ENCODE measurements around the gene IRX2. TPM values are rescaled to one million over a fixed set of nuclear protein-coding genes. Genes with fewer than 3 reads are reported as not detected.
A peak's percentile ranks its signal among the peaks of the same experiment; 100 is the strongest.

IRX2 gene
- total RNA-seq, 2 donors from 2014 or later, result not detected

DNA sequence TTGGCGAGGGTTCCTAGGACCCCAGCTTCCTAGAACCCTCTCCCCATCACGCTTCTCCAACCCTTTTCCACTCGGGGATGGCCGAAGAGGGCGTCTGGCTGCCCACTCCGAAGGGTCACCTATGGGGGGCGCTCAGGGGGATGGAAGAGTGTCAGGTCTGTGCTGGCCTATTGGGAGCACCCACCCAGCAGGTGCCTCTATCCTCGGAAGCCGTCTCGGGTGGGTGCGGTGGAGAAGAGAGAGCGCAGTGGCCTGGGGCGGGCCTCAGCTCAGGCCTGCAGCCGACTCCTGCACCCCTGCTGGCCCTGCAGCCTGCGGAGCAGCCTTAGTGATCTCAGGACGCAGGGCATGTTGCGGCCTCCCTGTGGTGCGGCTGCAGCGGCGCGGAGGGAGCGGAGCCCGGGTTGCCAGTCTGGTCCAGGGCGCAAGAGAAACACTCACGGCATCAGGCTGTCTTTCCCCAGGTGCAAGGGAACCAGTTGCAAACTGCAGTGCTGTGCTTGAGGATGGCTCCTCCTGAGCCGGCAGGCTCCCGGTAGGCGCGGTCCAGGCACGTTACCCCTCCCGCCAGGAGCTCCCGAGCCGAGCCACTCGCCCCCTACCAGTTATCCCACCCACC is 1.5 kb upstream of the IRX2 start:
- H3K27me3 Mint-ChIP-seq, result peaks cover 30 to 50% of the 10 kb centered on the region in 2 donors

DNA sequence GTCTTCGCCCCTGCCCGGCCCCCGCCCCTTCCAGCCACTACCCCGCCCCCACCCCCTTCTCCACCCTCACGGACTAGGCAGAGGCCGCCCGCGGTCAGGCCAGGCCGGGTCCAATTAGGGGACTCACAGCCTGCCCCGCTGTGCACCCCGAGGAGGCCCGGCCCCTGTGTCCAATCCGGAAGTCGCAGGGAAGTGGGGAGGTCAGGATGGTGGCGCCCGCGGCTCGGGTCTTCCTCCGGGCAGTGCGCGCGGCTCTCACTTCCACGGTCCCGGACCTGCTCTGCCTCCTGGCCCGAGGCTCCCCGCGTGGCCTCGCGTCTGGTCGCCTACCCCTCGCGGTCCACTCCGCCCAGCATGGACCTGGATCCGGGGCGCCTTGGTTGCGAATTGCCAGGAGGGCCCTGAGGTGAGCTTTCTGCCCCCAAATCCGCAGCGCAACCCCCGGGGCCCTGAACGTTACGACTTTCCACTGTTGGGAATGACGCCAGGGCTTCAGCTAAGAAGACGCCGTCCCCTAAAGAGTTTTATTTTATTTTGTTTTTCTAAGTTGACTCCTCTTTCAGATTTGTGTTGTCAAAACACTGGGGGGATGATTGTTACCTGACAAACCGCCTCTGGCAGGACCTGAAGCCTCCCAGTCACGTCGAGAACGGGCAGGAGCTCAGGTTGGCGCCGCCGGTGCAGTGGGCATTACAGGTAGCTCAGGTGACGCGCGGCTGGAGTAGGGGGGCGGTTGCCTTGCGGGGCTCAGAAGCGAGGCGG is 763 bp upstream of the IRX2 start:
- Mint-ChIP-seq H3K27ac (no peak overlapping the region), H3K36me3 (peaks cover 5% of the 10 kb centered on the region), H3K27me3 (peaks cover 25 to 45% of the 10 kb centered on the region in 2 donors), H3K4me3 (no peak overlapping the region), H3K9me3 (no peaks in the 10 kb centered on the region), H3K4me1 (ENCODE audit: low read depth in 2 of 2) (peaks cover 0 to 5% of the 10 kb centered on the region in 2 donors)
- ATAC-seq, result peak in 1 of 2 donors; percentile 3
- DNase-seq (ENCODE audit: low spot score), result no peak

More for the DNA sequence above, 1.5 kb upstream of the IRX2 start:
- Mint-ChIP-seq H3K4me1 (ENCODE audit: low read depth in 2 of 2) (peaks cover 0 to 5% of the 10 kb centered on the region in 2 donors), H3K36me3 (peaks cover 5% of the 10 kb centered on the region), H3K4me3 (no peak overlapping the region), H3K27ac (no peak overlapping the region), H3K9me3 (no peaks in the 10 kb centered on the region)
- DNase-seq (ENCODE audit: low spot score), result no peak
- ATAC-seq, result no peak

DNA sequence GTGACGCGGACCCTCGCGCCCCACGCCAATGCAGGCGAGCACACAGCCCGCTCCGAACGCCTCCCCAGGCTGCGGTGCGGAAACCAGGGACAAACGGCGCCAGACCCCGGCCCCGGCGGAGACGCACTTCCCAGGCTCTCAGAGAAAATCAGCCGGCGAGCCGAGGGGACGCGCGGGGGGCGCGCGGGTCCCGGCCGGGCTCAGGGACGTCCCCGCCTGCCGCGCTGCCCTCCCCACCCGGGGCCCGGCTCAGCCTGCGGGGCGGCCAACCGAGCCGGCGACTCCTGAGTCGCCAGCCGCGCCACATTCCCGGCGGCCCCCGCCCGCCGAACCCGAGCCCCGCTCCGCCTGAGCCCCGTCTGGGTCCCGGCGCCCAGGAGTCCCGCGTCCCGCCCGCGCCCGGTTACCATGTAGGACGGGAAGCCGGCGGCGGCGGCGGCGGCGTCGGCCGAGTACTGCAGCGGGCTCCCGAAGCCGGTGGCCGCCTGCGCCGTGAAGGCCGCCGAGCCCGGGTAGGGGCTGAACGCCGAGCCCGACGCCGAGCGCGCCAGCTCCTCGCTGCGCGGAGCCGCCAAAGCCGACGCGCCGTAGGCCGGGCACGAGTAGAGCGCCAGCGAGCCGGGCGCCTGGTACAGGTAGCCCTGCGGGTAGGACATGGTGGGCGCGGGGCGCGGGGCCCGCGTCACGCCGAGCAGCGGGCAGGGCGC is 566 bp downstream of the IRX2 start:
- no peak for ATAC-seq
- Mint-ChIP-seq H3K27me3 (peaks cover 27 to 48% of the 10 kb centered on the region in 2 donors), H3K9me3 (no peaks in the 10 kb centered on the region), H3K36me3 (peaks cover 5% of the 10 kb centered on the region), H3K4me1 (ENCODE audit: low read depth in 2 of 2) (peaks cover 0 to 2% of the 10 kb centered on the region in 2 donors), H3K4me3 (no peak overlapping the region), H3K27ac (no peak overlapping the region)
- DNase-seq (ENCODE audit: low spot score), result no peak

GRCh38 chr5:2750026-2750757 is 1.3 kb downstream of the IRX2 start:
- ATAC-seq, result no peak
- H3K27ac Mint-ChIP-seq, result peak overlapping the region in 1 of 2 donors; percentile 18
- H3K9me3 Mint-ChIP-seq, result no peaks in the 10 kb centered on the region
- H3K36me3 Mint-ChIP-seq, result peaks cover 5% of the 10 kb centered on the region
- H3K4me3 Mint-ChIP-seq, result no peak overlapping the region
- peaks cover 0 to 2% of the 10 kb centered on the region in 2 donors for H3K4me1 Mint-ChIP-seq (ENCODE audit: low read depth in 2 of 2)
- peaks cover 29 to 48% of the 10 kb centered on the region in 2 donors for H3K27me3 Mint-ChIP-seq
- DNase-seq (ENCODE audit: low spot score), result no peak

GRCh38 chr5:2749514-2750025 is 1.9 kb downstream of the IRX2 start:
- Mint-ChIP-seq H3K27me3 (peaks cover 34 to 54% of the 10 kb centered on the region in 2 donors), H3K4me3 (no peak overlapping the region), H3K9me3 (no peaks in the 10 kb centered on the region), H3K36me3 (peaks cover 5% of the 10 kb centered on the region), H3K27ac (peak overlapping the region in 1 of 2 donors; percentile 18), H3K4me1 (ENCODE audit: low read depth in 2 of 2) (peaks cover 0 to 2% of the 10 kb centered on the region in 2 donors)
- ATAC-seq, result no peak
- DNase-seq (ENCODE audit: low spot score), result no peak

GRCh38 chr5:2748861-2749513 is 2.5 kb downstream of the IRX2 start:
- no peak for DNase-seq (ENCODE audit: low spot score)
- peaks cover 0 to 2% of the 10 kb centered on the region in 2 donors for H3K4me1 Mint-ChIP-seq (ENCODE audit: low read depth in 2 of 2)

GRCh38 chr5:2748179-2748860 is 3.2 kb downstream of the IRX2 start:
- Mint-ChIP-seq H3K4me1 (ENCODE audit: low read depth in 2 of 2) (peaks cover 0 to 2% of the 10 kb centered on the region in 2 donors), H3K9me3 (no peaks in the 10 kb centered on the region), H3K27me3 (peaks cover 37 to 54% of the 10 kb centered on the region in 2 donors), H3K36me3 (peaks cover 5% of the 10 kb centered on the region), H3K27ac (no peak overlapping the region), H3K4me3 (no peak overlapping the region)
- DNase-seq (ENCODE audit: low spot score) (no peak), ATAC-seq (peak in 1 of 2 donors; percentile 26)

More at GRCh38 chr5:2748861-2749513, 2.5 kb downstream of the IRX2 start:
- no peak overlapping the region for H3K4me3 Mint-ChIP-seq
- peaks cover 5% of the 10 kb centered on the region for H3K36me3 Mint-ChIP-seq
- no peak overlapping the region for H3K27ac Mint-ChIP-seq
- no peak for ATAC-seq
- no peaks in the 10 kb centered on the region for H3K9me3 Mint-ChIP-seq
- H3K27me3 Mint-ChIP-seq, result peaks cover 35 to 54% of the 10 kb centered on the region in 2 donors

GRCh38 chr5:2747363-2748162 is 3.9 kb downstream of the IRX2 start:
- ATAC-seq (no peak), DNase-seq (ENCODE audit: low spot score) (no peak)
- Mint-ChIP-seq H3K36me3 (peaks cover 5% of the 10 kb centered on the region), H3K27me3 (peaks cover 36 to 53% of the 10 kb centered on the region in 2 donors), H3K27ac (no peak overlapping the region), H3K4me3 (no peak overlapping the region), H3K9me3 (no peaks in the 10 kb centered on the region), H3K4me1 (ENCODE audit: low read depth in 2 of 2) (peaks cover 0 to 2% of the 10 kb centered on the region in 2 donors)

DNA sequence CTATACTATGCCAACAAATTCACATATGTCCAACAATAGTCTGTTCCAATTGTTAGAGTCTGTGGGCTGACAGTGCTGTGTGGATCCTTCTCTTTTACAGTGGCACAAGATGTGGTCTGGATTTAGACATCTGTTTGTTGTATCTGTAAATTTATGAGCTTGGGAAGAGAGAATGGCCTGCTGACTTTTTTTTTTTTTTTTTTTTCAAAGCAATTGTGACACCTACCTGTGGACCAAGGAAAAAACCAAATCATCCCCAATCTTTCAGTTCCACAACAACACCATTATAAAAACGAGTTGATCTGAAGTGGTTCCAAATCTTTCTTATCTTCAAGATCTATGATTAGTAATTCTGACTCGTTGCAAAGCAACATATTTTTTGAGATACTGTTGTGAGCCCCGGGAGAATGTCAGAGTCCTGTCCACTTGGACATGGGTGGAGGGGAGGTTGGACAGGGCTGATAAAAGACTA is 4.9 kb downstream of the IRX2 start:
- Mint-ChIP-seq H3K4me3 (no peak overlapping the region), H3K9me3 (no peaks in the 10 kb centered on the region), H3K4me1 (ENCODE audit: low read depth in 2 of 2) (peaks cover 0 to 2% of the 10 kb centered on the region in 2 donors), H3K27ac (no peak overlapping the region), H3K36me3 (peaks cover 5% of the 10 kb centered on the region), H3K27me3 (peaks cover 38 to 60% of the 10 kb centered on the region in 2 donors)
- ATAC-seq (no peak), DNase-seq (ENCODE audit: low spot score) (no peak)

DNA sequence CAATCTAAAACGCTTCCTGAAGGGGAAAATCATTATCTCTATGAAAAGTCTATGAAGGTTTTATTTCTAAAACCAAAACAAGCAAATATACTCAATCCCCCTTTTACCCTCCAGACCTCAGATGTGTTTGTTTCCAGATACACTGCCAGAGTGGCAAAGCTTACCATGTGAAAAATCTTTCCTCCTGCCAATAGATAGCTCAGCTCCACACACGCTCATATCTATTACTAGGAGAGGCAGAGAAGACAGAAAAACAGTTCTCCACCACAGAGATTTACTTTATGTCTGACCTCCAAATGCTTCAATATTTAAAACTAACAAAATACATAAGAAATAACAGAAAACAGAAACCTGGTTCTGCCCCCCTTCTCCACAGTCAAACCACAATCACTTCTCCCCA is 7.0 kb downstream of the IRX2 start:
- ATAC-seq, result no peak
- Mint-ChIP-seq H3K27me3 (peaks cover 41 to 58% of the 10 kb centered on the region in 2 donors), H3K36me3 (peaks cover 4% of the 10 kb centered on the region), H3K27ac (no peak overlapping the region), H3K4me1 (ENCODE audit: low read depth in 2 of 2) (peaks cover 0 to 2% of the 10 kb centered on the region in 2 donors), H3K4me3 (no peak overlapping the region), H3K9me3 (no peaks in the 10 kb centered on the region)
- DNase-seq (ENCODE audit: low spot score), result no peak

DNA sequence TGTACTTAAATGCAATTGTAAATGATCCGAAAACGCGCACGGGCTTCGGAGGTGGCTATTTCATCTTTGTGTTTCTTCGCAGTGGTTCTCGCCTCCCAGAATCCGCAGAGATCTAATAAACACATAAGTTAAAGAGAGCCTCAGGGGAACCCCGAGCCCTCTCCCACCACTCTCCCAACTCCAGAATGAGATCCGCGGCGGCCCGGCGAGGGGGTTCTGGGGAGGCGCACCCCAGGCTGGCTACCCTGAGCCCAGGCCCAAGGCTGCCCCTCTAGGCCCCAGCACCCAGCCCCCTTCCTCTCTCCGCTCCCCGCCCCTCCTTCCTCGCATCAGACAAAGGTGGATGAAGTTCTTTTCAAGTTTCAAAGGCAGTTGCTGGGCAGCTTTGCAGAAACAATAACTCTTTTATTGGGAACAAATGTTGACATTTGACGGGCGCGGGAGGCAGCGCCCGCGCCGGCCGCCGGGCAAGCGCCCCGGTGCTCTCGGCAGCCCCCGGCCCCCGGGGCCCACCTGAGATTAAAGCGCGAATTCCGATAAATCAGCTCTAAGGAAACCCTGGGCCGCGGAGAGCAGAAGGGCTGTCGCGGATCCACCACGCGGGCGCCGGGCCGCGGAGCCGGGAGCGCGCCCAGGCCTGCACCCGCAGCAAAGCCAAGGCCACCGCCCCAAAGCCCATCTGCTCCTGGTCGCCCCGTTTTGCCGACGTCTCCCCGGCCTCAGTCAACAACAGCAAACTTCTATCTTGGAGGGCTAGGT is 8.4 kb downstream of the IRX2 start:
- Mint-ChIP-seq H3K27me3 (peaks cover 38 to 53% of the 10 kb centered on the region in 2 donors), H3K9me3 (no peaks in the 10 kb centered on the region), H3K36me3 (no peaks in the 10 kb centered on the region), H3K4me1 (ENCODE audit: low read depth in 2 of 2) (no peaks in the 10 kb centered on the region), H3K4me3 (no peak overlapping the region), H3K27ac (no peak overlapping the region)
- DNase-seq (ENCODE audit: low spot score) (no peak), ATAC-seq (no peak)

Data from natural killer cell treated with Interleukin-12 subunit alpha and Interleukin-12 subunit beta and Interleukin-15 and Interleukin-18, amount 100 ng/mL, for 72 hours (primary cell).